SU-DHL-6 (cell line): ENCODE data around the gene FSHR.

Experiments used
- H2AFZ ChIP-seq: fragments of 200-600 bp; sonication (generic); 2 replicates; pipeline ENCODE4 v1.6.1; 2014; ENCODE audit warnings: low read depth, mild to moderate bottlenecking, moderate library complexity, mixed read lengths, antibody characterized with exemption, low read length; ENCODE audit not compliant: severe bottlenecking
- H3F3A ChIP-seq: fragments of 200-600 bp; shearing (Covaris generic); 2 replicates; pipeline ENCODE4 v1.6.0; 2016; ENCODE audit warnings: antibody characterized with exemption, mild to moderate bottlenecking; ENCODE audit not compliant: insufficient read depth
- H3K27ac ChIP-seq: fragments of 200-600 bp; sonication (generic); 2 replicates; pipeline ENCODE4 v1.5.1; 2016; ENCODE audit warnings: low read depth, mild to moderate bottlenecking, low read length, moderate library complexity, mixed read lengths
- H3K27me3 ChIP-seq: fragments of 200-600 bp; sonication (generic), shearing (Covaris generic); 2 replicates; pipeline ENCODE4 v1.6.0; 2014; ENCODE audit warnings: mild to moderate bottlenecking, low read length
- H3K36me3 ChIP-seq: fragments of 200-600 bp; sonication (generic); 2 replicates; pipeline ENCODE4 v1.6.1; 2014; ENCODE audit warnings: mild to moderate bottlenecking, low read length, mixed read lengths
- H3K4me2 ChIP-seq: fragments of 300-600, 200-600 bp; shearing (Covaris generic), sonication (generic); 2 replicates; pipeline ENCODE4 v1.6.0; 2014; ENCODE audit warnings: low read length, low read depth, mild to moderate bottlenecking; ENCODE audit not compliant: poor library complexity, severe bottlenecking
- H3K4me3 ChIP-seq: fragments of 200-600 bp; sonication (generic); 2 replicates; pipeline ENCODE4 v1.5.1; 2014; ENCODE audit warnings: antibody characterized with exemption, low read length, mild to moderate bottlenecking, mixed read lengths; ENCODE audit not compliant: insufficient read depth, poor library complexity, severe bottlenecking
- H3K79me2 ChIP-seq: fragments of 200-600 bp; sonication (generic); 2 replicates; pipeline ENCODE4 v1.6.1; 2014; ENCODE audit warnings: mild to moderate bottlenecking, low read length, moderate library complexity; ENCODE audit not compliant: insufficient read depth
- H3K9ac ChIP-seq: fragments of 200-600 bp; sonication (generic); 2 replicates; pipeline ENCODE4 v1.7.0; 2014; ENCODE audit warnings: mild to moderate bottlenecking, low read length
- H3K9me2 ChIP-seq: fragments of 200-600 bp; sonication (generic); replicated peaks from 2 replicates; pipeline ENCODE4 v1.6.1; 2014; ENCODE audit warnings: low read length; ENCODE audit not compliant: insufficient read depth
- H3K9me3 ChIP-seq: fragments of 200-600 bp; sonication (generic); 2 replicates; pipeline ENCODE4 v1.6.1; 2014; ENCODE audit warnings: low read length, mixed read lengths; ENCODE audit not compliant: insufficient read depth
- H4K20me1 ChIP-seq: fragments of 200-600 bp; sonication (generic); 2 replicates; pipeline ENCODE4 v1.6.1; 2014; ENCODE audit warnings: low read depth, mild to moderate bottlenecking, antibody characterized with exemption, low read length, moderate library complexity, mixed read lengths
- CTCF ChIP-seq: fragments of 200-600 bp; sonication (generic); IDR thresholded peaks from one replicate; pipeline ENCODE4 v1.5.1; 2017; ENCODE audit warnings: antibody characterized with exemption, mild to moderate bottlenecking, low read length, moderate library complexity; ENCODE audit not compliant: insufficient read depth, poor library complexity, severe bottlenecking
- EZH2phosphoT487 ChIP-seq: fragments of 200-600 bp; sonication (generic), shearing (Covaris generic); conservative IDR thresholded peaks from 2 replicates; pipeline ENCODE4 v1.6.1; 2018; ENCODE audit warnings: mild to moderate bottlenecking, antibody characterized with exemption, low read length, moderate library complexity, mixed read lengths

The FSHR gene

GRCh38 chr2:49178656-49179055, 24.3 kb upstream of the FSHR start:
- no peaks in the 10 kb centered on the region for H3K9me3 ChIP-seq
- H3F3A ChIP-seq: no peaks in the 10 kb centered on the region
- H3K36me3 ChIP-seq: no peaks in the 10 kb centered on the region
- no peaks in the 10 kb centered on the region for H3K27me3 ChIP-seq
- no peak overlapping the region for H3K4me2 ChIP-seq
- H3K4me3 ChIP-seq: no peak overlapping the region
- TF ChIP-seq CTCF (no peak), EZH2phosphoT487 (no peak)
- no peaks in the 10 kb centered on the region for H3K9me2 ChIP-seq
- H3K27ac ChIP-seq: no peak overlapping the region
- no peaks in the 10 kb centered on the region for H4K20me1 ChIP-seq
- no peak overlapping the region for H3K9ac ChIP-seq
- no peaks in the 10 kb centered on the region for H3K79me2 ChIP-seq
- no peak overlapping the region for H2AFZ ChIP-seq

- no peaks in the 10 kb centered on the region for H3K79me2 ChIP-seq
- no peaks in the 10 kb centered on the region for H3K9me3 ChIP-seq
- H3K9ac ChIP-seq: no peak overlapping the region
- H3K4me3 ChIP-seq: no peak overlapping the region
- no peak overlapping the region for H3K27ac ChIP-seq
- no peak overlapping the region for H2AFZ ChIP-seq
- no peaks in the 10 kb centered on the region for H3F3A ChIP-seq
- H3K4me2 ChIP-seq: no peak overlapping the region
- TF ChIP-seq CTCF (no peak), EZH2phosphoT487 (no peak)
- no peaks in the 10 kb centered on the region for H3K9me2 ChIP-seq
- no peaks in the 10 kb centered on the region for H3K27me3 ChIP-seq
- H3K36me3 ChIP-seq: no peaks in the 10 kb centered on the region
- H4K20me1 ChIP-seq: no peaks in the 10 kb centered on the region
Measured at GRCh38 chr2:49177194-49177593, 22.9 kb upstream of the FSHR start.

GRCh38 chr2:49175831-49176230, 21.5 kb upstream of the FSHR start:
- H3K27ac ChIP-seq: no peak overlapping the region
- H3K9ac ChIP-seq: no peak overlapping the region
- H3F3A ChIP-seq: no peaks in the 10 kb centered on the region
- no peaks in the 10 kb centered on the region for H4K20me1 ChIP-seq
- H3K27me3 ChIP-seq: no peaks in the 10 kb centered on the region
- H3K4me3 ChIP-seq: no peak overlapping the region
- no peaks in the 10 kb centered on the region for H3K79me2 ChIP-seq
- H3K36me3 ChIP-seq: no peaks in the 10 kb centered on the region
- no peak overlapping the region for H3K4me2 ChIP-seq
- no peaks in the 10 kb centered on the region for H3K9me2 ChIP-seq
- H3K9me3 ChIP-seq: no peaks in the 10 kb centered on the region
- H2AFZ ChIP-seq: no peak overlapping the region
- TF ChIP-seq CTCF (no peak), EZH2phosphoT487 (no peak)

- H4K20me1 ChIP-seq: no peaks in the 10 kb centered on the region
- H3K9ac ChIP-seq: no peak overlapping the region
- no peak overlapping the region for H2AFZ ChIP-seq
- no peak overlapping the region for H3K4me3 ChIP-seq
- no peak overlapping the region for H3K27ac ChIP-seq
- H3F3A ChIP-seq: no peaks in the 10 kb centered on the region
- no peak for TF ChIP-seq CTCF
- no peak for TF ChIP-seq EZH2phosphoT487
- no peaks in the 10 kb centered on the region for H3K79me2 ChIP-seq
- no peaks in the 10 kb centered on the region for H3K9me3 ChIP-seq
- no peaks in the 10 kb centered on the region for H3K9me2 ChIP-seq
- H3K27me3 ChIP-seq: no peaks in the 10 kb centered on the region
- H3K4me2 ChIP-seq: no peak overlapping the region
- H3K36me3 ChIP-seq: no peaks in the 10 kb centered on the region
Measured at GRCh38 chr2:49174750-49175149, 20.4 kb upstream of the FSHR start.
